ACHN (cell line): Measurements from ENCODE around the gene IGFALS.
A peak's percentile ranks its signal among the peaks of the same experiment; 100 is the strongest.

Experiments used
- DNase-seq: peaks from one replicate; pipeline ENCODE4 v3.0.0-alpha.2; 2015
- in situ Hi-C: cut with HindIII; loops from 2 replicates; pipeline ENCODE4 v1.10.0; 2017; ENCODE audit warnings: low sequenced_read_pairs, low pct_ligation_motif_present, low pct_unique_long_range_greater_than_20kb

The IGFALS gene

GRCh38 chr16:1770328-1771187 is 22.9 kb downstream of the IGFALS start:
- in situ Hi-C loops = no loop called here
- peak; percentile 39 for DNase-seq

GRCh38 chr16:1769402-1770300 is 23.9 kb downstream of the IGFALS start:
- DNase-seq = no peak
- in situ Hi-C loops = no loop called here

- in situ Hi-C loops = no loop called here
- DNase-seq = no peak
Observed at GRCh38 chr16:1768767-1769401, 24.6 kb downstream of the IGFALS start.

GRCh38 chr16:1768061-1768766 is 25.3 kb downstream of the IGFALS start:
- in situ Hi-C loops = no loop called here
- no peak for DNase-seq

- DNase-seq = no peak
- in situ Hi-C loops = no loop called here
Observed at GRCh38 chr16:1767116-1767994, 26.1 kb downstream of the IGFALS start.

GRCh38 chr16:1766701-1767100 is 26.8 kb downstream of the IGFALS start:
- in situ Hi-C loops = no loop called here
- no peak for DNase-seq

GRCh38 chr16:1766231-1766630 is 27.3 kb downstream of the IGFALS start:
- DNase-seq = no peak
- in situ Hi-C loops = no loop called here

- in situ Hi-C loops = no loop called here
- DNase-seq = no peak
Observed at GRCh38 chr16:1765826-1766225, 27.7 kb downstream of the IGFALS start.

GRCh38 chr16:1764971-1765370 is 28.5 kb downstream of the IGFALS start:
- in situ Hi-C loops = no loop called here

GRCh38 chr16:1763521-1764511 is 29.7 kb downstream of the IGFALS start:
- in situ Hi-C loops = no loop called here
- no peak for DNase-seq

More at GRCh38 chr16:1764971-1765370, 28.5 kb downstream of the IGFALS start:
- no peak for DNase-seq

- in situ Hi-C loops = no loop called here
- no peak for DNase-seq
Observed at GRCh38 chr16:1762879-1763520, 30.5 kb downstream of the IGFALS start.

- DNase-seq = no peak
- in situ Hi-C loops = no loop called here
Observed at GRCh38 chr16:1762196-1762878, 31.2 kb downstream of the IGFALS start.

- in situ Hi-C loops = no loop called here
- DNase-seq = no peak
Observed at GRCh38 chr16:1761751-1762150, 31.8 kb downstream of the IGFALS start.

- in situ Hi-C loops = no loop called here
- DNase-seq = no peak
Observed at GRCh38 chr16:1760911-1761310, 32.6 kb downstream of the IGFALS start.

GRCh38 chr16:1759511-1759910 is 34.0 kb downstream of the IGFALS start:
- in situ Hi-C loops = no loop called here
- no peak for DNase-seq

GRCh38 chr16:1758923-1759322 is 34.6 kb downstream of the IGFALS start:
- in situ Hi-C loops = no loop called here
- DNase-seq = no peak
